ENCODE results near the gene LCOR.

DNA sequence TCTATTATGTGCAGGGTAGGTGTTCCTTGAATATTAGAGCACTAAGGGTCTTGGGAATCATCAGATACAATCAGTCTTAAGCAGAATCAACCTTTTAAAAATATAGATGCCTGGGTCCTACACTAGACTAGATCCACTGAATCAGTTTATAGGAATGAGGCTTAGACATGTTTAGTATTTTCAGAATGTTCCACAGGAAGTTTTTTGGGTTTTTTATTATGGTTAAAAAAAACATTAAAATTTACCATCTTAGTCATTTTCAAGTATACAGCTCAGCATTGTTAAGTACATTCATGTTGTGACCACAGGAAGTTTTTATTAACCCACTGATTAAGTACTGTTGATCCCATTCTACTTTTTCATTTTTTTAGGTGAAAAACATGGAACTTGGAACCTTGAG is 135.7 kb downstream of the LCOR start:
- TF ChIP-seq, protein P1, sequence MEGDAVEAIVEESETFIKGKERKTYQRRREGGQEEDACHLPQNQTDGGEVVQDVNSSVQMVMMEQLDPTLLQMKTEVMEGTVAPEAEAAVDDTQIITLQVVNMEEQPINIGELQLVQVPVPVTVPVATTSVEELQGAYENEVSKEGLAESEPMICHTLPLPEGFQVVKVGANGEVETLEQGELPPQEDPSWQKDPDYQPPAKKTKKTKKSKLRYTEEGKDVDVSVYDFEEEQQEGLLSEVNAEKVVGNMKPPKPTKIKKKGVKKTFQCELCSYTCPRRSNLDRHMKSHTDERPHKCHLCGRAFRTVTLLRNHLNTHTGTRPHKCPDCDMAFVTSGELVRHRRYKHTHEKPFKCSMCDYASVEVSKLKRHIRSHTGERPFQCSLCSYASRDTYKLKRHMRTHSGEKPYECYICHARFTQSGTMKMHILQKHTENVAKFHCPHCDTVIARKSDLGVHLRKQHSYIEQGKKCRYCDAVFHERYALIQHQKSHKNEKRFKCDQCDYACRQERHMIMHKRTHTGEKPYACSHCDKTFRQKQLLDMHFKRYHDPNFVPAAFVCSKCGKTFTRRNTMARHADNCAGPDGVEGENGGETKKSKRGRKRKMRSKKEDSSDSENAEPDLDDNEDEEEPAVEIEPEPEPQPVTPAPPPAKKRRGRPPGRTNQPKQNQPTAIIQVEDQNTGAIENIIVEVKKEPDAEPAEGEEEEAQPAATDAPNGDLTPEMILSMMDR (IDR thresholded peaks at IDR 0.05 in 4 of 5, conservative IDR thresholded peaks at IDR 0.05 in 1 of 5) = no peak
- TF ChIP-seq POLR2A (IDR thresholded peaks at IDR 0.05) = no peak
